OCI-LY1 (cell line): Measurements from ENCODE around the gene RNASE4.

Experiments
- EZH2 ChIP-seq: fragments of 200-600 bp; sonication (generic), shearing (Covaris generic); IDR thresholded peaks from 2 replicates; pipeline ENCODE4 v1.8.0; 2017; ENCODE audit warnings: borderline replicate concordance, mixed run types, mild to moderate bottlenecking, antibody characterized with exemption, low read length, moderate library complexity, mixed read lengths
- TF ChIP-seq, protein P1 (sequence below): fragments of 200-600 bp; sonication (generic), shearing (Covaris generic); IDR thresholded peaks from 2 replicates; pipeline ENCODE4 v1.5.1; 2017; ENCODE audit warnings: mild to moderate bottlenecking, antibody characterized with exemption, low read length, moderate library complexity, mixed read lengths

DNA sequence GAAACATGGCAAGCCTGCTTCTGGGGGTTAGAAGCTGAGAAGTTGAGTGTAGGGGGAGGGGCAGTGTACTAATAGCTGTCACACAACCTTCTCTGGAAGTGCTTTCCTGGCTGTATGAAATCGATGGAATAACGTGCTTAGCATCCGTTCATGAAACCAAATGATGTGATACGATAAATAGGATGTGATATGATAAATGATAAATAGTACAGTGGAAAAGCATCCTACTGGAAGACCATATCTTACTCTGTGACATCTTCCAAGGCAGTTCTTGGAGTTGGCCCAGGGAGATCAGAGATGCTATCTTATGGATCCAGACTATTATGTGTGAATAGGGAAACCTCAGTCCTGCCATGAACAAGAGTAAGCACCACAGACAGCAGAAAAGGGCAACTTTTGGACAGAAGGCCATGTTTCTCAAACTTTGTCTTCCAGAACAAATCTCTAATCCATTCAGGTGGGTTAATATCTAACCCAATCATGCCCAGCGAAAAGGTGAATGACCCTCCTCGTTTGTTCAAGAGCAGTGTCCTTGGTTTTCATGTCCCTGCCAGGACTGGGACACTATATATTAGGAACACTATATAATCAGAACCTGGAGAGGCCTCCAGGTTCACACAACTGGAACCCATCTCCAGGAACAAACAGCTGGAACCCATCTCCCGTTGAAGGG lies 3.9 kb downstream of the RNASE4 start, which contains the start of gene ANG:
- TF ChIP-seq, protein P1, sequence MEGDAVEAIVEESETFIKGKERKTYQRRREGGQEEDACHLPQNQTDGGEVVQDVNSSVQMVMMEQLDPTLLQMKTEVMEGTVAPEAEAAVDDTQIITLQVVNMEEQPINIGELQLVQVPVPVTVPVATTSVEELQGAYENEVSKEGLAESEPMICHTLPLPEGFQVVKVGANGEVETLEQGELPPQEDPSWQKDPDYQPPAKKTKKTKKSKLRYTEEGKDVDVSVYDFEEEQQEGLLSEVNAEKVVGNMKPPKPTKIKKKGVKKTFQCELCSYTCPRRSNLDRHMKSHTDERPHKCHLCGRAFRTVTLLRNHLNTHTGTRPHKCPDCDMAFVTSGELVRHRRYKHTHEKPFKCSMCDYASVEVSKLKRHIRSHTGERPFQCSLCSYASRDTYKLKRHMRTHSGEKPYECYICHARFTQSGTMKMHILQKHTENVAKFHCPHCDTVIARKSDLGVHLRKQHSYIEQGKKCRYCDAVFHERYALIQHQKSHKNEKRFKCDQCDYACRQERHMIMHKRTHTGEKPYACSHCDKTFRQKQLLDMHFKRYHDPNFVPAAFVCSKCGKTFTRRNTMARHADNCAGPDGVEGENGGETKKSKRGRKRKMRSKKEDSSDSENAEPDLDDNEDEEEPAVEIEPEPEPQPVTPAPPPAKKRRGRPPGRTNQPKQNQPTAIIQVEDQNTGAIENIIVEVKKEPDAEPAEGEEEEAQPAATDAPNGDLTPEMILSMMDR: no peak
- TF ChIP-seq EZH2: no peak
